SIG-M5 treated with dmso at 0.1 percent for 504 hours (cell line): ENCODE results near the gene MAP6.
A peak's percentile ranks its signal among the peaks of the same experiment; 100 is the strongest.

Experiments used
- DNase-seq: peaks from one replicate; lab custom pipeline; 2025; ENCODE audit not compliant: unreplicated experiment; lab: John Stamatoyannopoulos, UW

MAP6 gene

DNA sequence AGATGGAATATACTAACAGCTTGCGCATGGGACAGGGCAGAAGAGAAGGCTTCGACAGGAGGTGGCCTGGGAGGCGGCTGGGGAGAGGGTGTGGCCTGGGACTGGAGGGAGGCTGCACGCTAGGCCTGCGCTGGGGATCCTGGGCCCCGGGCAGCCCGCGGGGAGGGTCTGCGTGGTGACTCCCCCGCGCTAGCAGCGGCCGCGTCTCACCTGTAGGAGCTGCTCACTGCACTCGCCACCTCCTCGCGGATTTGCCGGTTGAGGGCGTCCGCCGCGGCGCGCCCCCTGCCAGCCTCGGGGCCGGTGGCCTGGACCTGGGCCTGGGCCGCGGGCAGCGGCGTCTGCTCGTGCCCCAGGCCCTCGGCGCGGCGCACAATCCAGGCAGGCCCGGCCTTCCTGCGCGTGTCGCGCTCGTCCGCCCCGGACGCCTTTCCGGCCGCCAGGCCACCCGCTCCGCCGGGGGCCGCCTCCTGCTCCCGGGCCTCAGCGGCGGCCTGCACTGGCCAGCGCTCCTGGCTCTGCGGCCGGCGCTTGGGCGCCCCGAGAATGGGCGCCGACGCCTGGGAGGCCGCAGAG lies 1.5 kb downstream of the MAP6 start:
- no peak for DNase-seq

DNA sequence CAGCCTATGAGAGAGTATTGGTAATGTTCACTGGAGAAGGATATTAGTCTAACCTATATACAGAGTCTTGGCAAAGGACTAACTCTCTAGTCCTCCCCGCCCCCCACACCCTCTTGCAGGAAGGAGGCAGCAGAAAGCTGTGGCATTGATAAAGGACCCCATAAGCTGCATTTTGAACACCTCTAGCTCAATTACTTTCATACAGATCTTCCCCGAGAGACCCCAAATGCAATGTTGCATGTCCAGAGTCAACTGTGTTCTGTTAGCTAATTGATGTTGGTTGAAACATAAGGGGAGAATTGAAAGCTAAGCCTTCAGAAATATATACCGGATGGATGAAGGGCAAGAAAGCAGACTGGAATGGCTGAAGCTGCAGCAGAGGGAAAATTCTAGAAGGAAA lies 2.8 kb downstream of the MAP6 start:
- no peak for DNase-seq

DNA sequence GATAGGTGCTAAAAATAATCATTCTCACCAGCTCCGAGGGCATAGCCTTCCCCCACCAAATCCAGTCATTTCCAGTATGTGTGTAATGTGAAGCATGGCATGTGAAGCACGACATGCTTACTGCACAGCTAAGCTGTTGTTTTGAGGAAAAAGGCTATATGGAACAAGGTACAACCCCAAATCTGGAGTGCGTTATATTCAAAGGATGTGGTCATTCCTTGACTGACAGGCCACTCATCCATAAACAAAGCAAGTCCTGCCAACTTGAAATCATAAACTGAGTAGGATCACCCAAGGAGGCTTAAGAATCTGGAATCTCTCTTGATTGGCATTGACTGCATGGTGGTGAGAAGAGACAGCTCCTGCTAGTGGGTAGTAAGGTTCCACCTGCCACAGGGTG lies 3.7 kb downstream of the MAP6 start:
- DNase-seq = no peak

DNA sequence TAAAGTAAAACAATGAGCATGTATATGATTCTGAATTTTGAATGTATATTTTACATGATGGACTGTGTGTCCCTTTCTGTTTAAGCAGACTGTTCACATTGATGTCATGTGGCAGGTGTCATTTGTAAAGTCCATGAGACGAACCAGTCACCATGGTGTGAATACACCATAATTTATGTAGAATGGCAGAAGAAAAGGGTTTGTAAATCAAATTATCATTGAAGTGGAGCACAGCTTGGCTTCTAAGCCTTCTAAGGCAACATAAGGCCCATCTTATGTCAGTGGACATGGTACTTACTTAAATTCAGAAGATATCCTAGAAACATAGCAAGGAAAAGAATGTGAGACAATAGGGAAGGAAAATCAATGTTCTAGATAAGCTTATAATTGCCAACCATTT lies 4.4 kb downstream of the MAP6 start:
- no peak for DNase-seq

DNA sequence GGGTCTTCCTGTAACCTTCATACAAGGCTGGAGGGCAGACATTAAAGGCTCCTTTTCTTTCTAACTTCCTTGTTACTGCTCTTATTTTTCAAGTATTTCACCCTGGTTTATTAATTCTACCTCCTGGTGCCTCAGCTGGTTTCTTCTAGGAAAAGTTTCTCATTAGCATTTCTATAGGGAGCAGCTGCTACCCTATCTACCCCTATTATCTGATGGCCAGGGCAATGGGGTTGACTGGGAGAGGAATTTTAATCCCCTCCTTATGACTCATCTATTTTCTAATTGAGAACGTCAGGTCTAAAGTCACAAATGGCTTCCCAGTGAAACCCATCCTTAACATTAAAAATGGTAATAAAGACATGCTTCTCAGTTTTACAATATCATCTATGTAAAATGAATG lies 5.0 kb downstream of the MAP6 start:
- DNase-seq = no peak

DNA sequence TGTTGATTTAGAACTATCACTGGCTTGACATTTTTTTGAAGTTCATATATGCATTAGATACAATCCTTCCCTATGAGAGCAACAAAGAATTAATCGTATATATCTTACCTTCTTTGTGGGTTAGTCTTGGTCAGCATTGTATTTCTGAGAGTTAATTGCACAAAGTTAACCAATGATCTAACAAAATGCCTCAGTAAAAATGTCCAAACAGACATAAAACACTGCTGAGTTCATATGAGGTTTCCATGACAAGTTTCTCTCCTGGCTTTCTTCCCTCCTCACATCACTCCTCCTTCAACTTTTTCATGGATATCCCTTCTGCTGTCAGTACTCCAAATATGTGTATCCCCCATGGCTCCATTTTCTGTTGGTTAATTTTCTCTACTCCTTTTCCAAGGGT lies 9.0 kb downstream of the MAP6 start:
- DNase-seq = no peak

DNA sequence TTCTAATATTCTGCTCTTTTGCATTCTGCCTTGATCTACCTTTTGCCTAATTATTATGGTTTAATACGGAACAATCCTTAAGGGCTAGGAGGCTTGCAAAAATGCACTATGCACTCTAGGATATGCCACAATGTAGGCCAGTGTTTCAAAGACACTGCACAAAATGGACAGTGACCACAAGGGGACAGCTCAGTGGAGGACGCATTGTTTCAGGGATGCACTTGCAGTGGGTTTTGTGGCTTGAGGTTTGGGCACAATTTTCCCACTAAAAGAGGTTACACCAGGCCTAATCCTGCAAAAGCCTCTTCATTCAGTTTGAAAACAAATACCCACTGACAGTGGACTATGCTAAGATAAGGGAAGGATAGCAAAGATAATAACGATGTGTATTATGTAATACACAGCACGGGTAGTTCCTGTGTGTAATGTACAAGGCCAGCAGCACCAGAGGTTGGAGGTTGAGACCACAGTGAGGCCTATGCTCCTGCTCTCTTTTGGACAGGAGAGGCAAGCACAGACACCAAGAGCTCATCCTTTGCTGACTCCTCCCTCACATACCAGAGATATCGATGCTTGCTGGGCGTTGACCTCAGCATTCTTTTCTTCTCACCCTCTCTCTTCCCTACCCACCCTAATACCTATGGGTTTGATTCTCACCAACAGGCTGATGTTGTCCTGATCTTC lies 12.7 kb downstream of the MAP6 start:
- DNase-seq = no peak

DNA sequence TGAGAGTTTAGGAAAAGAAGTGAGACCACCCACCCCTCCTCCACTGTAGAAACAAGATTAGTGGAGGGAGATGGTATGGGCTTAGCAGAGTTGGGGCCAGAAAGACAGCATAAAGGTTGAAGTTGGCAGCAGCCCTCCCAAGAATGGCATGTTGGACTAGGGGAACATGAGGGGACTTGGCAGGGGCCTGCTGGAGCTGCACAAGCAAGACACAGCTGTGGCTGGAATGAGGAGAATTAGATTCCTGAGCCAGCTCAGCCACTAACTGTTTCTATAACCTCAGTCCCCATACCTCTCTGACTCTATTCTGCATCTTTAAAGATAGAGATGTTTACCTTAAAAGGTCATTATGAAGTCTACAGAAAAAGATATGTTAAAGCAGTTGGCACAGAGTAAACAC lies 13.2 kb downstream of the MAP6 start:
- DNase-seq = no peak

DNA sequence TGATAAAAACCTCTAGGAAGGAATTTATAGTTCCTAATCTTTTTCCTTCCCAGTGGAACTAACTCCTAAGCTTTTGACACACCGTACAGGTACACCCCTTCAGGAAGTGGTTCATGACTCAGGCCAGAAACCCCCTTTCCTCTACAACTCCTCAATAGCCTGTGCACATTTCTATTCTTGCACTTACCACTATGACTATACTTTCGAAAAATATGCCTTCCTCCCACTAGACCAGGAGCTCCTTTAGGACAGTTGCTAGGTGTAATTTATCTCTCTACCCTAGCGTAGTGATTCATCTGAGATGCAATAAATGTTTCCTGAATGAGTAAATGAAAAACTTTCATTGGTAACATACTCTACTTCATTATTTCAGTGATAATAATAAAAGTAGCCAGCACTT lies 14.5 kb downstream of the MAP6 start:
- DNase-seq = no peak

DNA sequence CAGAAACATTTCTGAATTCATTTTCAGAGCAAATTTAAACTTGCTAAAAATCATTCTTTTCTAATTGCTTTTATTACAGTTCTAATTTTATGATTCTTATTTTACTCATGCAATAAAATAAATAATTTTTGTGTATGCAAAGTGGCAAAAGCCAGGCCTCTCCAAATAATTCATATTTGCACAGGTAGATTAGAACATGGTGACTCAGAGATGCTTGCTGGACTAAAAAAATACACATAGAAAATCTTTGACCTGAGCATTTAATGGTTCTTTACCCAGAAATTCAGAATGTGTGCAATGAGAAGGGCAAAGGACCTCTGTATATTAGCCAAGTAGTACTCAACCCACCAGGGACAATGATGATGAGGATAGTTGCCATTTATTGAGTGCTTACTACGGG lies 15.3 kb downstream of the MAP6 start:
- no peak for DNase-seq

DNA sequence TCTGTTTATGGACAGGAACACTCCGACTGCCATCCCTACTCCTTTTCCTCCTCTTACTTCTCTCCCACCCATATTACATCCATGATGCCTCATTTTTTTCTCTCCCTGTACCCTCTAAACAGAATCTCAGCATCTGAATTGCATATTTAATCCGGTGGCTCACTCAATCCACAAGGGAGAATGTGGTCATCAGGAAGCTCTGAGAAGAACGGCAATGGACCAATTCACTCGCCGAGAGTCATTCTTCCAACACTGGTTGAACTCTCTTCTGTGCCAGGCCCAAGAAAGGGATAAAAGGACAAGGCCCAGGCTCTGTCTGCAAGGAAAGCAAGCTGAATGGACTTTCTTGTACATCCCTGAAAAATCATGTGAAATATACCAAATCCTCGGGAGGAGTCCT lies 15.9 kb downstream of the MAP6 start:
- DNase-seq = no peak

DNA sequence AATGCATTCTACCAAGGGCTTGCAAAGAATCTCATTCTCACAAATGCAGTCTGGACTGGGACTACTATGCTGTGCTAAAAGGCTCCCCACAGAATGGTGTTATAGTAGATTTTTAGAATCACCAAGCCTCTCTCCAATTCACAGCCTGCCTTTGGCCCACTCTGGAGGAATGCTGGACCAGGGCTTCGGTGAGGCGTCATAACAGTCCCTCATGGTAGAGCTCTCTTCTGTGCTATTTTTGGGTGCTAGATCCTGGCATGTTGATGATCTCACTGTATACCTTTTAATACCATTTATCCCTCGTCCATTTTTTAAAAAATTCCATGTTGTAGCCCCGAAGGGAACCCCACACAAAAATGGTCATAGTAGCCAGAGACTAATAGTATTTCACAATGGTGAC lies 17.6 kb downstream of the MAP6 start:
- DNase-seq = no peak

DNA sequence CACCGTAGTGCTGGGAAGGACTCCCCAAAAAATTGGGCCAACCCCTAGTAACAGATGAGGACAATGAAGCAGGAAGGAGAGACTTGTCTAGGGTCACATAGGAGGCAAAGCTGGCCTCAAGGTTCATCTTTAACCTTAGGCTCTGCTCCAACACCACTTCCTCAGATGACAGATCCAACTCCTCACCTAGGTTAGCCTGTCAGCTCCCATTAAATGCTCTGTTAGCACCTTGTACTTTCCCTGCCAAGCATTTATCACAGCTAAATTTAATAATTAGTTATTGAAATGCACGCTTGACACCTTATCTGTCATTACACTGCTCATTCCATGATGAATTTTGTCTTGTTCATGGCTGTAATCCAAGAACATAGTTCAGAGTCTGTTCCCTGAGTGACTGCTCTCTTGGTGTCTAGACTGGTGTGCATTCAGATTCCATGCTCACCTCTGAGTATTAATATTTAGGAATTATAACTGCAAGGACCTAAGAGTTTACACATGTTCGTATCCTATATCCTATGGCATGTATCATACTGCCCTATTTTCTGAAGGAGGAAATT lies 18.6 kb downstream of the MAP6 start:
- no peak for DNase-seq

DNA sequence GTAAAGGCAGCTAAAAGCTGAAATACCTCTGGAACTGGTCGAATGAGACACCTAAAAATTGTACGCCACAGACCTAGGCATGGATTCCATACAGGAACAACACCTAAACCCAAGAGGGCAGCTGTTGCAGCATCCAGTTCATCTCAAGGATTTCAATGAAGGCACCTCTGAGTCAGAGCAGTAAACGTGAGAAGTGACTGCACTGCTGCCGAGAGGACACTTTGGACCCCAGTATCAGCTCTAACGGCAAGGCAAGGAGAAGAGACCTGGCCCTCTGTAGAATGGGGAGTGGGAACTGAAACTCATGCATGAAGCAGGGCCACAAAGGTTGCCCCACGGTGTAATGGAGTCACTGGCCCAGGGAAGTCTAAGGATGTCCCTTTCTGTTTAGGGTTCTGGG lies 23.9 kb downstream of the MAP6 start:
- DNase-seq = no peak

DNA sequence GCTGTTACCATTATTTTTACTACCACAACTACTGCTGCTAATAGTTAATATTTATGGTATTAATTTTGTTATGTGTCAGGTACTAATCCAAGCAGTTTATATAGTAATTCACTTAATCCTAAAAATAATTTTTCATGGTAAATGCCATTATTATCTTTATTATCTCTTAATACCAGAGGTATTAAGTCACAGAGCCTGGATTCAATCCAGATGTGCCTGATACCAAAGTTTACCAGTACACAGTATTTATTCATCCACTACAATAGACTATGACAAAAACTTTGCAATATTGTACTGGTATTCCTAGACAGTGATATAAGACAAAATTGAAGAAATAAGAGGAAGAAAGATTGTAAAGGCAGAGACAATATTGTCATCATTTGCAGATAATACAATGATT lies 24.5 kb downstream of the MAP6 start:
- DNase-seq = no peak

DNA sequence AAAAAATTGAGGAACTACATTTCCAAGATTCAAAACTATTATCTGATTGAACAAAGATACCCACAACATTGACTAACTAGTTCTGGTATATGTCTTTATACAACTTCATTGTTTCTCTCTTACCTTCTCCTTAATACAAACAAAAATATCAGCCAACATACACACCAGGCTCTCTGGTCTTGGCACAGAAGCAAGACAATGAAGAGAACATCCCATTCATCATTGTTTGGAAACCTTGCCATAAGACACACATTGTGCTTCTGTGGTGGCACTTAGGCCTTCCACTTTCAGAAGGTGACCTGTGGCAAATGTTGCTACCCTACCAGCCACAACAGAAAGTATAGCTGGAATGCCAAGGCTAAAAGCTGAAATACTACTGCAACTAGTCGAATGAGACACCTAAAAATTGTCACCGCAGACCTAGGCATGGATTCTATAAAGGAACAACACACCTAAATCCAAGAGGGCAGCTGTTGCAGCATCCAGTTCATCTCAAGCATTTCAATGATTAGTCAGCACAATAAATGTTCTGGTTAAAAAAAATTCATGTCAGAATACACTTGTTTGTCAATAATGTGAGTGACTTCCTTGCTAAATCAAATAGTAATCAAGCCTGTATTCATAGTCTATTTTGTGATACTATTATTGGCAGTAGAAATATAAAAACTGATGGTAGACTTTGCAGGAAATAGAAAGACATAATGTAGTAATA lies 26.3 kb downstream of the MAP6 start:
- no peak for DNase-seq

DNA sequence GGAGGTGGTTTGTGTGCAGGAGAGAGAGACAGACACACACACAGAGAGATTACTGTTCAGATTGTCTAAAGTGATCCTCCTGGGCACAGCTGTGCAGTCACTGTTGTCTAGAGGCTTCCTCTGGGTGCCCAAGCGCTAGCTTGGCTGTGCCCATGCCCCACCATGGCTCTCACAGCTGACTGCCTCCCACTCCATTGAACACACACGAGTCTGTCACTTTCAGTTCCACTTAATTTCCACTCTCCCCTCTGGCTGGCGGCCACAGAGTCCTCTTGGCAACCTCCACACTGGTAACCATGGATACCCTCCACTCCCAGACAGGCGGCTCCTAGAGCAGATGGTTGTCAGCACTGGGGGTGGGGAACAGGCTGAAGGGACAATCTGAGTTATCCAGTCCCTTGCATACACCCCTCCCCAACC lies 29.1 kb downstream of the MAP6 start:
- peak; percentile 54 for DNase-seq

DNA sequence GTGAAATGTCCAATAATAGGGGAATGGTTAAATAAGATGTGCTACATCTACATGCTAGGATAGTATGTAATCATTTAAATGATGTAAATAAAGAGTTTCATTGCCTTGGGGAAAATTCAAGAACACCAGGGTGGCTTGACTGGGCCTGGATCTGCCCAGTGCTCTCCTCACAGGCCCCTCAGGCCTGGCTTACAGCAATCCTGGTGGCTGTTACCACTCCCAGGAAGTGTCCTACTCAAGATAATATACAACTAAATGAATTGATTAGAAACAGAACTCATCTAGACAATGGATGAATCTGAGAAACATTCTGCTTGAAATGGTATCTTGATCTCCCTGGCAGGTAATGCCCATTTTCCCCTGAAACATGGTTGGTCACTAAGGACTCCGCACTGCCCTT lies 30.8 kb downstream of the MAP6 start:
- no peak for DNase-seq

DNA sequence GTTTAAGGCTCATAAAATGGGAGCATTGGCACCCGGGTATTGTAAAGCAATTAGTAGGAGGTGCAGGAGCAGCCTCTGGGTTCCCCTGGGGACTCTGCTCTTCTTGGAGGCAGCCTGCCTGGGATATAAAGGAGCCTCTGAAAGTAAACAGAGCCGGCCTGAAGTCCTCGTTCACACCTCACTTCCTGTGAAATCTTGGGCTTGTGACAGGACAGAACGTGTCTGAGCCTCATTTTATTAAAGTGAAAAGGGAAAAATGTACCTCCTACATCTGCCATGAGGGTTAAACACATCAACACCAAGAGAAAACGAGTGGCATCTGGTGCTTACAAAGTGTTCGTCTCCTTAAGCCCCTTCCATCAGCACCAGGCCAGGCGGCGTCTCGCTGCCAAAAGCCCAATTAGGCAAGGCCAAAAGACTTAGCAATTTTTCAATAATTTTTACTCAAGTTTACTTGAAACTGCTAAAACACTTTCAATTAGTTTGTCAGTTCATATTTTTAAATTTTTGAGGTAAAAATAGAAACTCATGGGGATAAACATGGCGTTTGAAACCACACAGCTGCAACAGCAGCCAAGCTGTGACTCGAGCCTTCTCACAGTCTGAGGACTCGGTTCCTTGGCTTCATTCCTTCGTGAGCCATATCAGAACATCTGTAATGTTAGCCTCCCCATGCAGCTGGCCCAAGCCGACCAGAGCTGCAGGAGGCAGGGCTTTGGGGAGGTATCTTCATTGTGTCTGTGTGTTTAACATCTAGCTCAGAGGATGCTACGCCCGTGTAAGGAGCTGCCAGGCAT lies 33.6 kb downstream of the MAP6 start:
- no peak for DNase-seq

DNA sequence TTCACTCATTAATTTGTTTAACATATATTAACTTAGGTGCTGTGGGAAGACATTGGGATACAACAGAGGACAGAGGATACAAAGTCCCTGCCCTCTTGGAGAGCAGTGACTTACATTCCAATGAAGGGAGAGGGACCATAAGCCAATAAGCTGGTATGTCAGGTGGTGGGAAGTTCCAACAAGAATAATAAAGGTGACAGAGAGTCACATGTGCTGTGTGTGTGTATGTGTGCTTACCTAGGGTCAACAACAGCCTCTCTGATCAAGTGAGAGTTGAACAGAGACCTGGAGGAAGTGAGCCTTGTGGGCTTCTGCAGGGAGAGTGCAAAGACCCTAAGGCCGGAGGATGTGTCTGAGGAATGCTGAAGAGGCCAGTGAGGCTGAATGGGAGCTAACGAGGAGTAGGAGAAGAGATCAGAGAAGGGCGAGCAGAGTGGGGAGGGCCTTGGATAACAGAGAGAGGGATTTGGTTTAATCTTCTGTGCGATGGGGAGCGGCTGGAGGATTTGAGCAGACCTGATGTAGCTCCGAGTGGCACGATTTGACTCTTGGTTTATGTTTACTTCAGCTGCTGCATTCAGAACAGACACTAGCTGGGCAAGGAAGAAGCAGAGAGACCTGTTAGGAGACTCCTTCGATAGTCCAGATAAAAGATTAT lies 35.3 kb downstream of the MAP6 start:
- DNase-seq = no peak

DNA sequence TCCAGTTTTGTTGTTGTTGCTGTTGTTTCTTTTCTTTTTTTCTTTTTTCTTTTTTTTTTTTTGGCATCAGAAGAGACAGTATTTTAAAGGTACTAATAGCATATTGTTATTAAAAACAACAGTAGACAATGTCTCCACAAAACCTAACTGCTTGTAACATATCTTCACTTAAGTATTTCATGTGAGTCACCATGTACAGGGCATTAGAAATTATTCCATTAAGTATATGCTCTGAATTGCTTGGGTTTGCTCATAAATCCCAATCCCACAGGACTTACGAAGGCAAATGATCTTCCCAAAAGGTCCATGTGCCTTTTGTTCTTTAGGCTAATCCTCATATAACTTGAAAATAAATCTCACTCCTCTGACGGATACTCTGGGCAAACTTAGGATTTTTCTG lies 35.9 kb downstream of the MAP6 start:
- DNase-seq = no peak
